ENCODE measurements around the gene LIPG. TPM values are rescaled to one million over a fixed set of nuclear protein-coding genes. Genes with fewer than 3 reads are reported as not detected.

The LIPG gene
- total and polyA plus RNA-seq, 2 of the 13 experiments (the other 11 are each of a cell fraction or from before 2014, with no cell fraction given) = 0.96 to 10.8 TPM

GRCh38 chr18:49638891-49639557, 77.2 kb downstream of the LIPG start (continued):
- TF ChIP-seq, protein P1, sequence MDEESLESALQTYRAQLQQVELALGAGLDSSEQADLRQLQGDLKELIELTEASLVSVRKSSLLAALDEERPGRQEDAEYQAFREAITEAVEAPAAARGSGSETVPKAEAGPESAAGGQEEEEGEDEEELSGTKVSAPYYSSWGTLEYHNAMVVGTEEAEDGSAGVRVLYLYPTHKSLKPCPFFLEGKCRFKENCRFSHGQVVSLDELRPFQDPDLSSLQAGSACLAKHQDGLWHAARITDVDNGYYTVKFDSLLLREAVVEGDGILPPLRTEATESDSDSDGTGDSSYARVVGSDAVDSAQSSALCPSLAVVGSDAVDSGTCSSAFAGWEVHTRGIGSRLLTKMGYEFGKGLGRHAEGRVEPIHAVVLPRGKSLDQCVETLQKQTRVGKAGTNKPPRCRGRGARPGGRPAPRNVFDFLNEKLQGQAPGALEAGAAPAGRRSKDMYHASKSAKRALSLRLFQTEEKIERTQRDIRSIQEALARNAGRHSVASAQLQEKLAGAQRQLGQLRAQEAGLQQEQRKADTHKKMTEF (CRISPR knock-in tag; IDR thresholded peaks at IDR 0.05) = 0 out of 2 replicates have a peak, but pooled peaks have one; percentile 26
- TF ChIP-seq MIXL1 (CRISPR knock-in tag; IDR thresholded peaks at IDR 0.05) = peak; percentile 95
- no peak for TF ChIP-seq ZNF484 (CRISPR knock-in tag; IDR thresholded peaks at IDR 0.05; ENCODE audit: borderline replicate concordance, low read depth)
- peak; percentile 71; the same call in 1 of the 2 replicates for TF ChIP-seq PPARG (CRISPR knock-in tag; conservative IDR thresholded peaks at IDR 0.05)
- TF ChIP-seq FOXP1 (IDR thresholded peaks at IDR 0.05) = peak; percentile 57; the same call in 1 of the 2 replicates
- TF ChIP-seq FOXP1 (CRISPR knock-in tag; IDR thresholded peaks at IDR 0.05) = peak; percentile 93
- TF ChIP-seq HOXA5 (CRISPR knock-in tag; IDR thresholded peaks at IDR 0.05) = peak; percentile 38; the same call in 1 of the 2 replicates
- 0 out of 2 replicates have a peak, but pooled peaks have one; percentile 15 for TF ChIP-seq NFE2 (CRISPR knock-in tag; IDR thresholded peaks at IDR 0.05)
- TF ChIP-seq ZHX1 (CRISPR knock-in tag; IDR thresholded peaks at IDR 0.05; ENCODE audit: low read depth) = no peak
- TF ChIP-seq BCL6 (CRISPR knock-in tag; IDR thresholded peaks at IDR 0.05) = peak; percentile 87
- TF ChIP-seq ZNF747 (CRISPR knock-in tag; IDR thresholded peaks at IDR 0.05; ENCODE audit: borderline replicate concordance) = no peak
- TF ChIP-seq, protein P2, sequence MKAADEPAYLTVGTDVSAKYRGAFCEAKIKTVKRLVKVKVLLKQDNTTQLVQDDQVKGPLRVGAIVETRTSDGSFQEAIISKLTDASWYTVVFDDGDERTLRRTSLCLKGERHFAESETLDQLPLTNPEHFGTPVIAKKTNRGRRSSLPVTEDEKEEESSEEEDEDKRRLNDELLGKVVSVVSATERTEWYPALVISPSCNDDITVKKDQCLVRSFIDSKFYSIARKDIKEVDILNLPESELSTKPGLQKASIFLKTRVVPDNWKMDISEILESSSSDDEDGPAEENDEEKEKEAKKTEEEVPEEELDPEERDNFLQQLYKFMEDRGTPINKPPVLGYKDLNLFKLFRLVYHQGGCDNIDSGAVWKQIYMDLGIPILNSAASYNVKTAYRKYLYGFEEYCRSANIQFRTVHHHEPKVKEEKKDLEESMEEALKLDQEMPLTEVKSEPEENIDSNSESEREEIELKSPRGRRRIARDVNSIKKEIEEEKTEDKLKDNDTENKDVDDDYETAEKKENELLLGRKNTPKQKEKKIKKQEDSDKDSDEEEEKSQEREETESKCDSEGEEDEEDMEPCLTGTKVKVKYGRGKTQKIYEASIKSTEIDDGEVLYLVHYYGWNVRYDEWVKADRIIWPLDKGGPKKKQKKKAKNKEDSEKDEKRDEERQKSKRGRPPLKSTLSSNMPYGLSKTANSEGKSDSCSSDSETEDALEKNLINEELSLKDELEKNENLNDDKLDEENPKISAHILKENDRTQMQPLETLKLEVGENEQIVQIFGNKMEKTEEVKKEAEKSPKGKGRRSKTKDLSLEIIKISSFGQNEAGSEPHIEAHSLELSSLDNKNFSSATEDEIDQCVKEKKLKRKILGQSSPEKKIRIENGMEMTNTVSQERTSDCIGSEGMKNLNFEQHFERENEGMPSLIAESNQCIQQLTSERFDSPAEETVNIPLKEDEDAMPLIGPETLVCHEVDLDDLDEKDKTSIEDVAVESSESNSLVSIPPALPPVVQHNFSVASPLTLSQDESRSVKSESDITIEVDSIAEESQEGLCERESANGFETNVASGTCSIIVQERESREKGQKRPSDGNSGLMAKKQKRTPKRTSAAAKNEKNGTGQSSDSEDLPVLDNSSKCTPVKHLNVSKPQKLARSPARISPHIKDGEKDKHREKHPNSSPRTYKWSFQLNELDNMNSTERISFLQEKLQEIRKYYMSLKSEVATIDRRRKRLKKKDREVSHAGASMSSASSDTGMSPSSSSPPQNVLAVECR (CRISPR knock-in tag; IDR thresholded peaks at IDR 0.05; ENCODE audit: borderline replicate concordance) = peak; percentile 54; the same call in 1 of the 2 replicates
- TF ChIP-seq PHF8 (CRISPR knock-in tag; IDR thresholded peaks at IDR 0.05) = no peak; the same call in 1 of the 2 replicates
- TF ChIP-seq GZF1 (CRISPR knock-in tag; IDR thresholded peaks at IDR 0.05) = no peak
- TF ChIP-seq RORA (CRISPR knock-in tag; IDR thresholded peaks at IDR 0.05) = no peak
- TF ChIP-seq YEATS4 (CRISPR knock-in tag; IDR thresholded peaks at IDR 0.05; ENCODE audit: borderline replicate concordance) = peak; percentile 75
- no peak for TF ChIP-seq SMAD9 (CRISPR knock-in tag; IDR thresholded peaks at IDR 0.05)
- peak; percentile 57 for TF ChIP-seq ZEB1 (IDR thresholded peaks at IDR 0.05; ENCODE audit: insufficient replicate concordance, low read depth)
- TF ChIP-seq ARNT2 (CRISPR knock-in tag; IDR thresholded peaks at IDR 0.05; ENCODE audit: low read depth) = 0 out of 2 replicates have a peak, but pooled peaks have one; percentile 29
- TF ChIP-seq, protein P3, sequence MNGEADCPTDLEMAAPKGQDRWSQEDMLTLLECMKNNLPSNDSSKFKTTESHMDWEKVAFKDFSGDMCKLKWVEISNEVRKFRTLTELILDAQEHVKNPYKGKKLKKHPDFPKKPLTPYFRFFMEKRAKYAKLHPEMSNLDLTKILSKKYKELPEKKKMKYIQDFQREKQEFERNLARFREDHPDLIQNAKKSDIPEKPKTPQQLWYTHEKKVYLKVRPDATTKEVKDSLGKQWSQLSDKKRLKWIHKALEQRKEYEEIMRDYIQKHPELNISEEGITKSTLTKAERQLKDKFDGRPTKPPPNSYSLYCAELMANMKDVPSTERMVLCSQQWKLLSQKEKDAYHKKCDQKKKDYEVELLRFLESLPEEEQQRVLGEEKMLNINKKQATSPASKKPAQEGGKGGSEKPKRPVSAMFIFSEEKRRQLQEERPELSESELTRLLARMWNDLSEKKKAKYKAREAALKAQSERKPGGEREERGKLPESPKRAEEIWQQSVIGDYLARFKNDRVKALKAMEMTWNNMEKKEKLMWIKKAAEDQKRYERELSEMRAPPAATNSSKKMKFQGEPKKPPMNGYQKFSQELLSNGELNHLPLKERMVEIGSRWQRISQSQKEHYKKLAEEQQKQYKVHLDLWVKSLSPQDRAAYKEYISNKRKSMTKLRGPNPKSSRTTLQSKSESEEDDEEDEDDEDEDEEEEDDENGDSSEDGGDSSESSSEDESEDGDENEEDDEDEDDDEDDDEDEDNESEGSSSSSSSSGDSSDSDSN (CRISPR knock-in tag; IDR thresholded peaks at IDR 0.05) = peak; percentile 29; the same call in 1 of the 2 replicates
